Vagina (tissue), 2 donors: ENCODE data around the gene ADAMTS6. TPM values are rescaled to one million over a fixed set of nuclear protein-coding genes. Genes with fewer than 3 reads are reported as not detected.

ENCODE experiments used
- DNase-seq, 2 donors: peaks; one replicate each; pipeline ENCODE4 v3.0.0-alpha.2; 2017; ENCODE audit errors: extremely low spot score in 2 of 2
- H3K27ac ChIP-seq: fragments of 200-600 bp; sonication (generic); one replicate; pipeline ENCODE4 v1.5.1; 2019
- H3K27me3 ChIP-seq: fragments of 200-600 bp; sonication (generic); one replicate; pipeline ENCODE4 v1.5.1; 2019
- H3K36me3 ChIP-seq, 2 donors: fragments of 200-600 bp; sonication (generic); one replicate each; pipeline ENCODE4 v1.5.1; 2017 to 2019
- H3K4me1 ChIP-seq: fragments of 200-600 bp; sonication (generic); one replicate; pipeline ENCODE4 v1.5.1; 2019
- H3K4me3 ChIP-seq, 2 donors: fragments of 200-600 bp; sonication (generic); 1 replicate in 1 of 2; 2 replicates in 1 of 2; pipeline ENCODE4 v1.5.1; 2016 to 2019
- H3K9me3 ChIP-seq: fragments of 200-600 bp; sonication (generic); one replicate; pipeline ENCODE4 v1.5.1; 2019
- CTCF ChIP-seq, 3 experiments: fragments of 450-650 bp in 2 of 3; fragments of 200-600 bp in 1 of 3; sonication (generic) in 1 of 3; IDR thresholded peaks; one replicate each; pipeline ENCODE4 v1.5.1; 2017 to 2019; ENCODE audit warnings: antibody characterized with exemption in 3 of 3, mild to moderate bottlenecking in 2 of 3, moderate library complexity in 2 of 3
- POLR2A ChIP-seq, 2 donors: fragments of 450-650 bp; IDR thresholded peaks; one replicate each; pipeline ENCODE4 v1.6.1; 2017; ENCODE audit warnings: antibody characterized with exemption in 2 of 2, mild to moderate bottlenecking in 2 of 2, moderate library complexity in 2 of 2
- POLR2AphosphoS5 ChIP-seq, 2 donors: sonication (generic); formaldehyde crosslinking; IDR thresholded peaks; one replicate each; pipeline ENCODE4 v1.9.0; 2017; ENCODE audit warnings: antibody characterized with exemption in 2 of 2, mild to moderate bottlenecking in 2 of 2, low read depth in 1 of 2; ENCODE audit not compliant: insufficient read depth in 1 of 2
- intact Hi-C: fragments of 100-400 bp; cut with DNase I; formaldehyde crosslinking; loops from one replicate; pipeline ENCODE4 v1.15.1; 2023
- total RNA-seq: library from RNA; depleted of rRNA; stranded (reverse); fragments of >200 nt; gene quantifications from one replicate; pipeline ENCODE4 v1.2.3, GENCODE V29; 2016

Gene ADAMTS6
- total RNA-seq, 1 donor from 2014 or later: 1.5 TPM

- Histone ChIP-seq H3K27me3 (no peaks in the 10 kb centered on the region), H3K4me3 (no peak overlapping the region), H3K4me1 (no peaks in the 10 kb centered on the region), H3K27ac (no peak overlapping the region), H3K36me3 (no peaks in the 10 kb centered on the region), H3K9me3 (no peaks in the 10 kb centered on the region)
- intact Hi-C loops: no loop called here
- TF ChIP-seq CTCF (IDR thresholded peaks at IDR 0.05): no peak
- TF ChIP-seq POLR2A (IDR thresholded peaks at IDR 0.05): no peak
- TF ChIP-seq POLR2AphosphoS5 (IDR thresholded peaks at IDR 0.05; ENCODE audit: insufficient read depth in 1 of 2, low read depth in 1 of 2): no peak
- no peak for DNase-seq
Measured at GRCh38 chr5:65244031-65244430, 237.7 kb downstream of the ADAMTS6 start.

GRCh38 chr5:65243161-65243560, 238.6 kb downstream of the ADAMTS6 start:
- no peaks in the 10 kb centered on the region for H3K9me3 ChIP-seq
- intact Hi-C loops: no loop called here
- no peaks in the 10 kb centered on the region for H3K27me3 ChIP-seq
- TF ChIP-seq CTCF (IDR thresholded peaks at IDR 0.05): no peak
- no peak for TF ChIP-seq POLR2A (IDR thresholded peaks at IDR 0.05)
- no peak for TF ChIP-seq POLR2AphosphoS5 (IDR thresholded peaks at IDR 0.05; ENCODE audit: insufficient read depth in 1 of 2, low read depth in 1 of 2)
- DNase-seq: no peak
- no peaks in the 10 kb centered on the region for H3K36me3 ChIP-seq
- H3K4me3 ChIP-seq: no peak overlapping the region
- H3K4me1 ChIP-seq: no peaks in the 10 kb centered on the region
- H3K27ac ChIP-seq: no peak overlapping the region

- Histone ChIP-seq H3K9me3 (peaks cover 13% of the 10 kb centered on the region), H3K27ac (no peak overlapping the region), H3K27me3 (no peaks in the 10 kb centered on the region), H3K36me3 (no peaks in the 10 kb centered on the region), H3K4me1 (no peaks in the 10 kb centered on the region), H3K4me3 (no peak overlapping the region)
- TF ChIP-seq POLR2AphosphoS5 (IDR thresholded peaks at IDR 0.05; ENCODE audit: insufficient read depth in 1 of 2, low read depth in 1 of 2) (no peak), POLR2A (IDR thresholded peaks at IDR 0.05) (no peak)
- intact Hi-C loops: no loop called here
- DNase-seq: no peak
Measured at GRCh38 chr5:65229841-65230240, 251.9 kb downstream of the ADAMTS6 start.

GRCh38 chr5:65213921-65214525, 267.7 kb downstream of the ADAMTS6 start:
- no peaks in the 10 kb centered on the region for H3K27me3 ChIP-seq
- no peaks in the 10 kb centered on the region for H3K9me3 ChIP-seq
- H3K4me1 ChIP-seq: no peaks in the 10 kb centered on the region
- DNase-seq: no peak
- H3K4me3 ChIP-seq: no peak overlapping the region
- no peak overlapping the region for H3K27ac ChIP-seq
- H3K36me3 ChIP-seq: no peaks in the 10 kb centered on the region
- TF ChIP-seq POLR2A (IDR thresholded peaks at IDR 0.05) (no peak), CTCF (IDR thresholded peaks at IDR 0.05) (no peak), POLR2AphosphoS5 (IDR thresholded peaks at IDR 0.05; ENCODE audit: insufficient read depth in 1 of 2, low read depth in 1 of 2) (no peak)
- intact Hi-C loops: no loop called here

GRCh38 chr5:65209341-65209740, 272.4 kb downstream of the ADAMTS6 start:
- Histone ChIP-seq H3K4me1 (no peaks in the 10 kb centered on the region), H3K9me3 (no peaks in the 10 kb centered on the region), H3K36me3 (no peaks in the 10 kb centered on the region), H3K27me3 (no peaks in the 10 kb centered on the region), H3K27ac (no peak overlapping the region), H3K4me3 (no peak overlapping the region)
- no peak for DNase-seq
- TF ChIP-seq POLR2AphosphoS5 (IDR thresholded peaks at IDR 0.05; ENCODE audit: insufficient read depth in 1 of 2, low read depth in 1 of 2): no peak
- intact Hi-C loops: no loop called here

GRCh38 chr5:65204966-65205365, 276.8 kb downstream of the ADAMTS6 start:
- H3K4me1 ChIP-seq: no peaks in the 10 kb centered on the region
- H3K36me3 ChIP-seq: no peaks in the 10 kb centered on the region
- H3K27ac ChIP-seq: no peak overlapping the region
- TF ChIP-seq POLR2A (IDR thresholded peaks at IDR 0.05) (no peak), POLR2AphosphoS5 (IDR thresholded peaks at IDR 0.05; ENCODE audit: insufficient read depth in 1 of 2, low read depth in 1 of 2) (no peak), CTCF (IDR thresholded peaks at IDR 0.05) (no peak)
- no peak overlapping the region for H3K4me3 ChIP-seq
- no peaks in the 10 kb centered on the region for H3K9me3 ChIP-seq
- intact Hi-C loops: no loop called here
- no peaks in the 10 kb centered on the region for H3K27me3 ChIP-seq
- no peak for DNase-seq
